ENCODE data around the gene SGSM1. TPM values are rescaled to one million over a fixed set of nuclear protein-coding genes. Genes with fewer than 3 reads are reported as not detected.

SGSM1 gene
- total RNA-seq, 2 donors from 2014 or later, result 13.9 to 14.9 TPM

GRCh38 chr22:24763872-24764485 lies 42.0 kb upstream of the SGSM1 start:
- Histone ChIP-seq H3K4me1 (no peaks in the 10 kb centered on the region), H3K36me3 (no peaks in the 10 kb centered on the region), H3K27me3 (no peaks in the 10 kb centered on the region), H3K27ac (no peak overlapping the region), H3K4me3 (no peak overlapping the region), H3K9me3 (no peaks in the 10 kb centered on the region)
- TF ChIP-seq CTCF (IDR thresholded peaks at IDR 0.05), result no peak
- DNase-seq (ENCODE audit: low spot score), result no peak

- no peaks in the 10 kb centered on the region for H3K9me3 ChIP-seq
- no peaks in the 10 kb centered on the region for H3K4me1 ChIP-seq
- no peak for DNase-seq (ENCODE audit: low spot score)
- H3K36me3 ChIP-seq, result no peaks in the 10 kb centered on the region
- no peak for TF ChIP-seq CTCF (IDR thresholded peaks at IDR 0.05)
- no peaks in the 10 kb centered on the region for H3K27me3 ChIP-seq
- H3K27ac ChIP-seq, result no peak overlapping the region
- H3K4me3 ChIP-seq, result no peak overlapping the region
These were observed 40.8 kb upstream of the SGSM1 start for GRCh38 chr22:24765166-24765565.

GRCh38 chr22:24768537-24769374 lies 37.3 kb upstream of the SGSM1 start:
- Histone ChIP-seq H3K4me1 (no peaks in the 10 kb centered on the region), H3K27me3 (no peaks in the 10 kb centered on the region), H3K36me3 (no peaks in the 10 kb centered on the region), H3K9me3 (no peaks in the 10 kb centered on the region), H3K27ac (no peak overlapping the region), H3K4me3 (no peak overlapping the region)
- peak; percentile 43 to 71 for TF ChIP-seq CTCF (IDR thresholded peaks at IDR 0.05)
- DNase-seq (ENCODE audit: low spot score), result peak; percentile 64

- H3K27ac ChIP-seq, result no peak overlapping the region
- no peak for DNase-seq (ENCODE audit: low spot score)
- no peak overlapping the region for H3K4me3 ChIP-seq
- peak in 1 of 2 donors; percentile 57 for TF ChIP-seq CTCF (IDR thresholded peaks at IDR 0.05)
- no peaks in the 10 kb centered on the region for H3K27me3 ChIP-seq
- H3K4me1 ChIP-seq, result no peaks in the 10 kb centered on the region
- no peaks in the 10 kb centered on the region for H3K36me3 ChIP-seq
- no peaks in the 10 kb centered on the region for H3K9me3 ChIP-seq
These were observed 33.4 kb upstream of the SGSM1 start for GRCh38 chr22:24772493-24773220.

- TF ChIP-seq CTCF (IDR thresholded peaks at IDR 0.05), result no peak
- Histone ChIP-seq H3K27ac (no peak overlapping the region), H3K4me1 (no peaks in the 10 kb centered on the region), H3K36me3 (no peaks in the 10 kb centered on the region), H3K9me3 (no peaks in the 10 kb centered on the region), H3K27me3 (no peaks in the 10 kb centered on the region), H3K4me3 (no peak overlapping the region)
- DNase-seq (ENCODE audit: low spot score), result no peak
These were observed 30.1 kb upstream of the SGSM1 start for GRCh38 chr22:24775769-24776492.
